Measurements from ENCODE around the gene APLP2. TPM values are rescaled to one million over a fixed set of nuclear protein-coding genes. Genes with fewer than 3 reads are reported as not detected.

Gene APLP2
- total and polyA plus RNA-seq, 4 donors, result 190 to 337 (median 233) TPM

DNA sequence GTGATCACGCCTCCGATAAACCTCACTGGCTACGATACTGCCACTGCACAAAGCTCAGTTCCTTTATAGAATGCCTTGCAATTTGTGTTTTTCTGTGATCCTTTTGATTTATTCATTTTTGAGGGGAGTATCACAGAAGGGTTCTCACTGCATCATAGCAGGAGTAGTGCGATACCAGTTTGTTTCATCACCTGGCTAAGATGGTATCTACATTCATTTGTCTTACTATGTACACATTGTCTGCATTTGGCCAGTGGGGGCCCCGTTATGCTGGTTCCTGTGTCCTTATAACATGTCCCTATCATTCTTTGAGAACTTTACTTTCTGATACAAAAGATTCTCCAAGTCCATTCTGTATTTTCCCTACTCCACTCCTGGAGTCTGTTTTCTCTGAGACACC, 44.6 kb downstream of the APLP2 start:
- no peak overlapping the region for H3K9ac ChIP-seq (ENCODE audit: low read depth in 1 of 2, low read length in 2 of 2)
- no peak overlapping the region for H3K4me3 ChIP-seq (ENCODE audit: low read depth in 1 of 3, low read length in 3 of 3)
- no peaks in the 10 kb centered on the region for H3K27me3 ChIP-seq (ENCODE audit: control insufficient read depth in 4 of 4, insufficient read depth in 4 of 4, low read length in 3 of 4)
- H3K27ac ChIP-seq (ENCODE audit: low read depth in 1 of 2, low read length in 2 of 2), result peak overlapping the region; percentile 55 to 68
- no peak for TF ChIP-seq YY1 (IDR thresholded peaks at IDR 0.05)
- no peak for TF ChIP-seq TAF1 (conservative IDR thresholded peaks at IDR 0.05)
- no peak for TF ChIP-seq RXRA (IDR thresholded peaks at IDR 0.05)
- TF ChIP-seq JUND (IDR thresholded peaks at IDR 0.05), result no peak
- TF ChIP-seq SP1 (IDR thresholded peaks at IDR 0.05), result no peak
- TF ChIP-seq RAD21 (IDR thresholded peaks at IDR 0.05), result no peak
- TF ChIP-seq, protein P1, sequence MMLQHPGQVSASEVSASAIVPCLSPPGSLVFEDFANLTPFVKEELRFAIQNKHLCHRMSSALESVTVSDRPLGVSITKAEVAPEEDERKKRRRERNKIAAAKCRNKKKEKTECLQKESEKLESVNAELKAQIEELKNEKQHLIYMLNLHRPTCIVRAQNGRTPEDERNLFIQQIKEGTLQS (IDR thresholded peaks at IDR 0.05), result no peak
- no peak for TF ChIP-seq FOXA2 (IDR thresholded peaks at IDR 0.05)
- no peak for TF ChIP-seq EGR1 (IDR thresholded peaks at IDR 0.05; ENCODE audit: low read depth in 2 of 2)
- TF ChIP-seq, protein P2, sequence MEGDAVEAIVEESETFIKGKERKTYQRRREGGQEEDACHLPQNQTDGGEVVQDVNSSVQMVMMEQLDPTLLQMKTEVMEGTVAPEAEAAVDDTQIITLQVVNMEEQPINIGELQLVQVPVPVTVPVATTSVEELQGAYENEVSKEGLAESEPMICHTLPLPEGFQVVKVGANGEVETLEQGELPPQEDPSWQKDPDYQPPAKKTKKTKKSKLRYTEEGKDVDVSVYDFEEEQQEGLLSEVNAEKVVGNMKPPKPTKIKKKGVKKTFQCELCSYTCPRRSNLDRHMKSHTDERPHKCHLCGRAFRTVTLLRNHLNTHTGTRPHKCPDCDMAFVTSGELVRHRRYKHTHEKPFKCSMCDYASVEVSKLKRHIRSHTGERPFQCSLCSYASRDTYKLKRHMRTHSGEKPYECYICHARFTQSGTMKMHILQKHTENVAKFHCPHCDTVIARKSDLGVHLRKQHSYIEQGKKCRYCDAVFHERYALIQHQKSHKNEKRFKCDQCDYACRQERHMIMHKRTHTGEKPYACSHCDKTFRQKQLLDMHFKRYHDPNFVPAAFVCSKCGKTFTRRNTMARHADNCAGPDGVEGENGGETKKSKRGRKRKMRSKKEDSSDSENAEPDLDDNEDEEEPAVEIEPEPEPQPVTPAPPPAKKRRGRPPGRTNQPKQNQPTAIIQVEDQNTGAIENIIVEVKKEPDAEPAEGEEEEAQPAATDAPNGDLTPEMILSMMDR (IDR thresholded peaks at IDR 0.05; ENCODE audit: low read depth, low read length, missing input control), result no peak
- TF ChIP-seq FOXA1 (IDR thresholded peaks at IDR 0.05), result no peak
- no peak for TF ChIP-seq ZBTB33 (IDR thresholded peaks at IDR 0.05)
- TF ChIP-seq MAX (IDR thresholded peaks at IDR 0.05), result no peak
- TF ChIP-seq HNF4A (conservative IDR thresholded peaks at IDR 0.05), result no peak
- no peak for TF ChIP-seq HNF4G (IDR thresholded peaks at IDR 0.05)
- H3K36me3 ChIP-seq (ENCODE audit: control insufficient read depth in 4 of 4, insufficient read depth in 3 of 4, low read depth in 1 of 4, low read length in 3 of 4), result peaks cover 0 to 14% (median 8%) of the 10 kb centered on the region in 4 donors
- peaks cover 2 to 32% (median 16%) of the 10 kb centered on the region in 4 donors for H3K4me1 ChIP-seq (ENCODE audit: control insufficient read depth in 4 of 4, insufficient read depth in 4 of 4, low read length in 3 of 4)
- no peaks in the 10 kb centered on the region for H3K9me3 ChIP-seq (ENCODE audit: control insufficient read depth in 4 of 4, low read length in 3 of 4)
- no peak for DNase-seq (ENCODE audit: low spot score)
- WGBS, result 74% methylated on average over 5 of the region's 5 CpGs

DNA sequence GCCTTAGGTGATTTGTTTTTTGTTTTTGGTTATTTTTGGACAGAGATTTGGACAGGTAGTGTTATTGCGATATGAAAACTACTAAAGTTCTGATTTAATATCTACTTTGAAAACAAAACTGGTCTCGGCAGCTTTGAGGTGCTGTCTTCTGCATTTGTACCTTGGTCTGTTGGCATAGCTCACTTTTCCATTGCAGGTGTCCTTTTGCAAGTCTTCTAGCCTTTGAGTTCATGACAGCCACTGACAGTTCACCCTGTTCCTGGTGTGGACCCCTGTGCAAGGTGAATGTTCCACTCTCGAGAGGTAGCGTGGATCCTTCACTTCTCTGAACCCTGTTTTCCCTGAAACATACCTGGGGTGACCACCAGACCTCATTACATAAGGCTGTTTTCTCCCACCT, 45.0 kb downstream of the APLP2 start:
- H3K27ac ChIP-seq (ENCODE audit: low read depth in 1 of 2, low read length in 2 of 2), result peak overlapping the region; percentile 55 to 68
- H3K36me3 ChIP-seq (ENCODE audit: control insufficient read depth in 4 of 4, insufficient read depth in 3 of 4, low read depth in 1 of 4, low read length in 3 of 4), result peaks cover 0 to 14% (median 8%) of the 10 kb centered on the region in 4 donors
- no peak for DNase-seq (ENCODE audit: low spot score)
- peaks cover 2 to 36% (median 17%) of the 10 kb centered on the region in 4 donors for H3K4me1 ChIP-seq (ENCODE audit: control insufficient read depth in 4 of 4, insufficient read depth in 4 of 4, low read length in 3 of 4)
- 40% methylated on average over 4 of the region's 4 CpGs for WGBS
- no peaks in the 10 kb centered on the region for H3K9me3 ChIP-seq (ENCODE audit: control insufficient read depth in 4 of 4, low read length in 3 of 4)
- peak overlapping the region in 1 of 3 donors; percentile 25 for H3K4me3 ChIP-seq (ENCODE audit: low read depth in 1 of 3, low read length in 3 of 3)
- no peaks in the 10 kb centered on the region for H3K27me3 ChIP-seq (ENCODE audit: control insufficient read depth in 4 of 4, insufficient read depth in 4 of 4, low read length in 3 of 4)
- H3K9ac ChIP-seq (ENCODE audit: low read depth in 1 of 2, low read length in 2 of 2), result peak overlapping the region in 1 of 2 donors; percentile 23
- TF ChIP-seq, protein P3, sequence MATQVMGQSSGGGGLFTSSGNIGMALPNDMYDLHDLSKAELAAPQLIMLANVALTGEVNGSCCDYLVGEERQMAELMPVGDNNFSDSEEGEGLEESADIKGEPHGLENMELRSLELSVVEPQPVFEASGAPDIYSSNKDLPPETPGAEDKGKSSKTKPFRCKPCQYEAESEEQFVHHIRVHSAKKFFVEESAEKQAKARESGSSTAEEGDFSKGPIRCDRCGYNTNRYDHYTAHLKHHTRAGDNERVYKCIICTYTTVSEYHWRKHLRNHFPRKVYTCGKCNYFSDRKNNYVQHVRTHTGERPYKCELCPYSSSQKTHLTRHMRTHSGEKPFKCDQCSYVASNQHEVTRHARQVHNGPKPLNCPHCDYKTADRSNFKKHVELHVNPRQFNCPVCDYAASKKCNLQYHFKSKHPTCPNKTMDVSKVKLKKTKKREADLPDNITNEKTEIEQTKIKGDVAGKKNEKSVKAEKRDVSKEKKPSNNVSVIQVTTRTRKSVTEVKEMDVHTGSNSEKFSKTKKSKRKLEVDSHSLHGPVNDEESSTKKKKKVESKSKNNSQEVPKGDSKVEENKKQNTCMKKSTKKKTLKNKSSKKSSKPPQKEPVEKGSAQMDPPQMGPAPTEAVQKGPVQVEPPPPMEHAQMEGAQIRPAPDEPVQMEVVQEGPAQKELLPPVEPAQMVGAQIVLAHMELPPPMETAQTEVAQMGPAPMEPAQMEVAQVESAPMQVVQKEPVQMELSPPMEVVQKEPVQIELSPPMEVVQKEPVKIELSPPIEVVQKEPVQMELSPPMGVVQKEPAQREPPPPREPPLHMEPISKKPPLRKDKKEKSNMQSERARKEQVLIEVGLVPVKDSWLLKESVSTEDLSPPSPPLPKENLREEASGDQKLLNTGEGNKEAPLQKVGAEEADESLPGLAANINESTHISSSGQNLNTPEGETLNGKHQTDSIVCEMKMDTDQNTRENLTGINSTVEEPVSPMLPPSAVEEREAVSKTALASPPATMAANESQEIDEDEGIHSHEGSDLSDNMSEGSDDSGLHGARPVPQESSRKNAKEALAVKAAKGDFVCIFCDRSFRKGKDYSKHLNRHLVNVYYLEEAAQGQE (IDR thresholded peaks at IDR 0.05), result no peak
- TF ChIP-seq RAD21 (IDR thresholded peaks at IDR 0.05) (peak in 1 of 2 donors; percentile 5), GABPA (IDR thresholded peaks at IDR 0.05 in 1 of 2, conservative IDR thresholded peaks at IDR 0.05 in 1 of 2) (no peak), FOXA1 (IDR thresholded peaks at IDR 0.05) (no peak), MAX (IDR thresholded peaks at IDR 0.05) (no peak), HNF4G (IDR thresholded peaks at IDR 0.05) (peak; percentile 68), YY1 (IDR thresholded peaks at IDR 0.05) (peak; percentile 20), NR2F2 (IDR thresholded peaks at IDR 0.05) (no peak), EGR1 (IDR thresholded peaks at IDR 0.05; ENCODE audit: low read depth in 2 of 2) (peak; percentile 12 to 15), ZBTB33 (IDR thresholded peaks at IDR 0.05) (no peak), HNF4A (conservative IDR thresholded peaks at IDR 0.05) (peak; percentile 68 to 86), JUND (IDR thresholded peaks at IDR 0.05) (no peak), RXRA (IDR thresholded peaks at IDR 0.05) (peak; percentile 67 to 83)
- TF ChIP-seq, protein P1 (IDR thresholded peaks at IDR 0.05), result peak; percentile 13
- TF ChIP-seq, protein P2 (IDR thresholded peaks at IDR 0.05; ENCODE audit: low read depth, low read length, missing input control), result no peak
